Natural killer cell (primary cell): ENCODE data around the gene LYRM2. TPM values are rescaled to one million over a fixed set of nuclear protein-coding genes. Genes with fewer than 3 reads are reported as not detected.

Source experiments
- ATAC-seq, 3 donors: fragments of 150-1000 bp in 2 of 3; fragments of 200-7000 bp in 1 of 3; cut with Tn5 transposase; 1 replicate in 1 of 3; 2 replicates in 2 of 3; pipeline ENCODE4 v1.10.0; 2021; ENCODE audit warnings: mild to moderate bottlenecking in 2 of 3, moderate library complexity in 2 of 3
- DNase-seq, 2 donors: peaks; one replicate each; pipeline versions ENCODE4 v3.0.0 to v3.0.0-alpha.2; 2013 to 2021; ENCODE audit warnings: mixed read lengths in 1 of 2
- H3K27ac ChIP-seq: one replicate; pipeline ENCODE4 v1.5.1; 2013; ENCODE audit warnings: mild to moderate bottlenecking, low read length
- H3K27me3 ChIP-seq: one replicate; pipeline ENCODE4 v1.6.1; 2013; ENCODE audit warnings: low read length; ENCODE audit not compliant: control insufficient read depth, insufficient read depth
- H3K36me3 ChIP-seq: one replicate; pipeline ENCODE4 v1.6.1; 2013; ENCODE audit warnings: low read length; ENCODE audit not compliant: control insufficient read depth, insufficient read depth
- H3K4me1 ChIP-seq: one replicate; pipeline ENCODE4 v1.6.1; 2013; ENCODE audit warnings: low read length; ENCODE audit not compliant: control insufficient read depth, insufficient read depth
- H3K4me3 ChIP-seq: one replicate; pipeline ENCODE4 v1.5.1; 2013; ENCODE audit warnings: low read length
- H3K9me3 ChIP-seq: one replicate; pipeline ENCODE4 v1.6.1; 2013; ENCODE audit warnings: low read length; ENCODE audit not compliant: control insufficient read depth, insufficient read depth
- H3K27ac Mint-ChIP-seq, 2 donors: one replicate each; pipeline ENCODE4 v1.8.0; 2022; ENCODE audit warnings: mild to moderate bottlenecking in 2 of 2, mixed read lengths in 2 of 2, moderate library complexity in 1 of 2
- H3K27me3 Mint-ChIP-seq, 2 donors: one replicate each; pipeline ENCODE4 v1.8.0; 2022; ENCODE audit warnings: low read depth in 2 of 2, mixed read lengths in 2 of 2
- H3K36me3 Mint-ChIP-seq: one replicate; pipeline ENCODE4 v1.8.0; 2022; ENCODE audit warnings: mixed read lengths
- H3K4me1 Mint-ChIP-seq, 2 donors: one replicate each; pipeline ENCODE4 v1.8.0; 2022; ENCODE audit warnings: mixed read lengths in 2 of 2
- H3K4me3 Mint-ChIP-seq: one replicate; pipeline ENCODE4 v1.8.0; 2022; ENCODE audit warnings: mild to moderate bottlenecking, moderate library complexity, mixed read lengths
- H3K9me3 Mint-ChIP-seq, 2 donors: one replicate each; pipeline ENCODE4 v1.8.0; 2022; ENCODE audit warnings: mixed read lengths in 2 of 2
- WGBS: methylation state at CpG from one replicate; pipeline ENCODE4 v1.1.7; 2013; ENCODE audit warnings: missing lambda C conversion rate; ENCODE audit not compliant: insufficient coverage; 5-methylcytosine and 5-hydroxymethylcytosine counted together
- intact Hi-C: fragments of 100-400 bp; cut with micrococcal nuclease; formaldehyde crosslinking; loops from one replicate; pipeline ENCODE4 v1.14.2; 2022
- total RNA-seq, 4 donors: library from RNA; stranded (reverse); fragments of 120-200 nt in 1 of 4; gene quantifications; one replicate each; pipeline versions ENCODE4 v1.2.3 to v1.2.4, GENCODE V29; 2013 to 2022
- TF ChIP-seq, protein P1 (sequence below): fragments of 200-600 bp; IDR thresholded peaks from one replicate; pipeline ENCODE4 v1.8.0; 2022; ENCODE audit warnings: antibody characterized with exemption

Gene LYRM2
- total RNA-seq, 3 donors from 2014 or later (not counting 1 experiment from before 2014, with no cell fraction given): 21.1 to 25.5 (median 25.0) TPM

DNA sequence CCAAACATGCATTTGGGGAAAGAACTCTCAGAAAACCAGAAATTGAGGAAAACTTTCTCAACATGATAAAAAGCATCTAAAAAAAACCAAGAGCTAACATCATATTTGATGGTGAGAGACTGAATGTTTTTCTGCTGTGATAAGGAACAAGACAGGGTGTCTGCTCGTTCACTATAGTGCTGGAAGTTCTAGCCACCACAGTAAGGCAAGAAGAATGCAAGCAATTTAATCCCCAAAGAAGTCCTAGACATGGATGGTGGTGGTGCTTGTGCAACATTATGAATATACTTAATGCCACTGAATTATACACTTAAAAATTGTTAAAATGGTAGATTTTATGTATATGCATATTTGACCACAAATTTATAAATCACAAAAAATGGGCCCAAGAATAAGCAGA is 53.4 kb downstream of the LYRM2 start:
- 88% methylated on average over 1 of the region's 1 CpG for WGBS

DNA sequence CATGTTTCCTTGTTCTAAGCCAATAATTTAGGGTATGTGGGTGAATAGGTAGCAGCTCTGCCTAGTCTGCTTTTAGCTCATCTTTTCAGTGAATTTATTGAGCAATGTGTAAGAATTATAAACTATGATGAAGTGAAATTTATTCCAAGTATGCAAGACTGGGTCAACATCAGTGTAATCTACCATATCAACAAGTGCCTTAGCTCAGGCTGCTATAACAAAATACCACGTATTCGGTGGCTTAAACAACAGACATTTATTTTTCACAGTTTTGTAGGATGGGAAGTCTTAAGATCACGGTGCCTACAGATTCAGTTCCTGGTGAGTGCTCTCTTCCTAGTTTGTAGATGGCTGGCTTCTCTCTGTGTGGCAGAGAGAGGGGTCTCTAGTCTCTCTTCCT is 54.0 kb downstream of the LYRM2 start:
- WGBS: 63% methylated on average over 1 of the region's 3 CpGs
- no peaks in the 10 kb centered on the region for H3K9me3 ChIP-seq
- no peak overlapping the region for H3K4me3 Mint-ChIP-seq

More for the DNA sequence above, 53.4 kb downstream of the LYRM2 start:
- H3K27me3 ChIP-seq: no peaks in the 10 kb centered on the region
- H3K36me3 ChIP-seq: no peaks in the 10 kb centered on the region
- no peaks in the 10 kb centered on the region for H3K4me1 ChIP-seq
- no peak overlapping the region for H3K4me3 ChIP-seq
- no peak for DNase-seq
- no peaks in the 10 kb centered on the region for H3K9me3 ChIP-seq
- no peak for ATAC-seq
- Mint-ChIP-seq H3K27me3 (no peaks in the 10 kb centered on the region), H3K4me3 (no peak overlapping the region), H3K27ac (no peak overlapping the region), H3K36me3 (no peaks in the 10 kb centered on the region), H3K9me3 (no peaks in the 10 kb centered on the region), H3K4me1 (no peaks in the 10 kb centered on the region)
- no peak overlapping the region for H3K27ac ChIP-seq
- TF ChIP-seq, protein P1, sequence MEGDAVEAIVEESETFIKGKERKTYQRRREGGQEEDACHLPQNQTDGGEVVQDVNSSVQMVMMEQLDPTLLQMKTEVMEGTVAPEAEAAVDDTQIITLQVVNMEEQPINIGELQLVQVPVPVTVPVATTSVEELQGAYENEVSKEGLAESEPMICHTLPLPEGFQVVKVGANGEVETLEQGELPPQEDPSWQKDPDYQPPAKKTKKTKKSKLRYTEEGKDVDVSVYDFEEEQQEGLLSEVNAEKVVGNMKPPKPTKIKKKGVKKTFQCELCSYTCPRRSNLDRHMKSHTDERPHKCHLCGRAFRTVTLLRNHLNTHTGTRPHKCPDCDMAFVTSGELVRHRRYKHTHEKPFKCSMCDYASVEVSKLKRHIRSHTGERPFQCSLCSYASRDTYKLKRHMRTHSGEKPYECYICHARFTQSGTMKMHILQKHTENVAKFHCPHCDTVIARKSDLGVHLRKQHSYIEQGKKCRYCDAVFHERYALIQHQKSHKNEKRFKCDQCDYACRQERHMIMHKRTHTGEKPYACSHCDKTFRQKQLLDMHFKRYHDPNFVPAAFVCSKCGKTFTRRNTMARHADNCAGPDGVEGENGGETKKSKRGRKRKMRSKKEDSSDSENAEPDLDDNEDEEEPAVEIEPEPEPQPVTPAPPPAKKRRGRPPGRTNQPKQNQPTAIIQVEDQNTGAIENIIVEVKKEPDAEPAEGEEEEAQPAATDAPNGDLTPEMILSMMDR: no peak
- intact Hi-C loops: no loop called here

DNA sequence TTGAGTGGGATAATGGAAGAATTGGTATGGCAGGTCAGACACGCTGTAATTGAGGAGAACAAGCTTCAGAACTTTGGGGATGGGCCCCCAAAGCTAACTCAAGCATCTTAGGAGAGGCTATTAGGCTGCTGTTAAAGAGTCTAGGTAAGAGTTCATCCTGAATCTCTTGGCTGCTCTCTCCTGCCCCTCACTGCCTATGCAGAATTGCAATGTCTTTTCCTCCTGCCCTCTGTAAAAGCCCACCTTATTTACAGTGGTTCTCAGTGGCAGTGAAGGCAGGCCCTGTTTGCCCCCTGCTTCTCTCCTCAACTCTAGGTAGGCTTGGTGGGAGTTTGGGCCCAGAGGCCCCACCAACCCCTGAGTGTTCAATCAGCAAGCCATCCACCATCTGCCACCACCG is 55.0 kb downstream of the LYRM2 start:
- WGBS: 93% methylated on average over 2 of the region's 2 CpGs
- no peaks in the 10 kb centered on the region for H3K4me1 ChIP-seq
- H3K4me3 Mint-ChIP-seq: no peak overlapping the region
- TF ChIP-seq, protein P1: no peak
- H3K27ac ChIP-seq: no peak overlapping the region
- H3K36me3 ChIP-seq: no peaks in the 10 kb centered on the region
- no peaks in the 10 kb centered on the region for H3K9me3 Mint-ChIP-seq
- no peaks in the 10 kb centered on the region for H3K36me3 Mint-ChIP-seq
- H3K27me3 ChIP-seq: no peaks in the 10 kb centered on the region
- H3K9me3 ChIP-seq: no peaks in the 10 kb centered on the region
- H3K4me1 Mint-ChIP-seq: no peaks in the 10 kb centered on the region
- DNase-seq (no peak), ATAC-seq (no peak)
- intact Hi-C loops: no loop called here
- H3K27ac Mint-ChIP-seq: no peak overlapping the region
- no peaks in the 10 kb centered on the region for H3K27me3 Mint-ChIP-seq
- no peak overlapping the region for H3K4me3 ChIP-seq

More for the DNA sequence above, 54.0 kb downstream of the LYRM2 start:
- DNase-seq (no peak), ATAC-seq (no peak)
- no peaks in the 10 kb centered on the region for H3K36me3 Mint-ChIP-seq
- H3K4me1 Mint-ChIP-seq: no peaks in the 10 kb centered on the region
- no peaks in the 10 kb centered on the region for H3K27me3 ChIP-seq
- H3K9me3 Mint-ChIP-seq: no peaks in the 10 kb centered on the region
- H3K36me3 ChIP-seq: no peaks in the 10 kb centered on the region
- intact Hi-C loops: no loop called here
- no peaks in the 10 kb centered on the region for H3K4me1 ChIP-seq
- H3K27ac Mint-ChIP-seq: no peak overlapping the region
- H3K27me3 Mint-ChIP-seq: no peaks in the 10 kb centered on the region
- no peak overlapping the region for H3K4me3 ChIP-seq
- no peak overlapping the region for H3K27ac ChIP-seq
- TF ChIP-seq, protein P1: no peak

DNA sequence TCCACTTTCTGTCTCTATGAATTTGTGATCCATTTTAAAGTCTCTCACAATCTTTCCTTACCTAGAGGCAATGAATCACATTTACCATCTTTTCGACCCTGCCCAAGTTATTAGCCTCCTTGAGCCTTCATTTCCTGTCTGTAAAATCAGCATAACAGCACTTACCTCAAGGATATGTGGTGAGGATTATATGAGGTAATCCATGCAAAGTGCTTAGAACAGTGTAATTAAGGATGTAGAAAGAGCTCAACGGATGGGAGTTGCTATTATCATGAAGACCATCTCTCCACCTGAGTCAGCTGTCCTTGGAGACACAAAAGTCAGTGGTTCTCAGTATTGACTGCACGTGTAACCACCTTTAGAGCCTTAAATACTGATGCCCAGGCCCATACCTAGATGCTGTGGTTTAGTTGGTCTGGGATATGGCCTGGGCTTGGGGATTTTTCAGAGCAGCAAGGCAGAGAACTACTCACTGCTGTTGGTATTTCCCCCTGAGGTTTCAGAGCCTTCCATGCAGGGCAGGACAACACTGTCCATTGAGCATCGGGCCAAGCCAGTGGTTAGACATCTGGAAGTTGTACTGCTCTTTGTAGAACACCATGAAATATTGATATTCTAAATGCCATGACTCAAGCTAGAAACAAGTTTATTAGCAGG is 55.8 kb downstream of the LYRM2 start:
- Mint-ChIP-seq H3K27me3 (no peaks in the 10 kb centered on the region), H3K4me1 (no peaks in the 10 kb centered on the region), H3K27ac (no peak overlapping the region), H3K9me3 (no peaks in the 10 kb centered on the region), H3K4me3 (no peak overlapping the region), H3K36me3 (no peaks in the 10 kb centered on the region)
- DNase-seq (no peak), ATAC-seq (no peak)
- Histone ChIP-seq H3K9me3 (no peaks in the 10 kb centered on the region), H3K27me3 (no peaks in the 10 kb centered on the region), H3K36me3 (no peaks in the 10 kb centered on the region), H3K4me1 (no peaks in the 10 kb centered on the region), H3K27ac (no peak overlapping the region), H3K4me3 (no peak overlapping the region)
- TF ChIP-seq, protein P1: no peak
- intact Hi-C loops: no loop called here
- 80% methylated on average over 4 of the region's 4 CpGs for WGBS
